OCI-LY7 (cell line): ENCODE results near the gene IL17REL. TPM values are rescaled to one million over a fixed set of nuclear protein-coding genes. Genes with fewer than 3 reads are reported as not detected.

Source experiments
- BruUV-seq: library from RNA; stranded (reverse); fragments of 400-500 nt; replicated peaks from 2 replicates; lab custom pipeline; 2021; lab: Mats Ljungman, UMichigan
- CTCF ChIA-PET: fragments of 300-600 bp; sonication (Branson Sonifier 250); formaldehyde crosslinking; loops from one replicate; lab custom pipeline; 2022; ENCODE audit warnings: antibody characterized with exemption; ENCODE audit not compliant: unreplicated experiment; lab: Charles Lee
- POLR2A ChIA-PET: fragments of 300-600 bp; sonication (Branson Sonifier 250); formaldehyde crosslinking; loops from one replicate; lab custom pipeline; 2022; ENCODE audit warnings: antibody characterized with exemption; lab: Charles Lee
- DNase-seq: peaks from one replicate; pipeline ENCODE4 v3.0.0-alpha.2; 2015; ENCODE audit warnings: low spot score
- H2AFZ ChIP-seq: fragments of 200-600 bp; sonication (generic), shearing (Covaris generic); 2 replicates; pipeline ENCODE4 v1.6.1; 2014; ENCODE audit warnings: mild to moderate bottlenecking, antibody characterized with exemption, low read length, moderate library complexity
- H3K27ac ChIP-seq: fragments of 200-600 bp; sonication (generic); 2 replicates; pipeline ENCODE4 v1.5.1; 2014; ENCODE audit warnings: mixed run types, low read depth, mild to moderate bottlenecking, moderate library complexity, low read length, inconsistent platforms; ENCODE audit not compliant: poor library complexity, severe bottlenecking
- H3K36me3 ChIP-seq: fragments of 200-600 bp; sonication (generic); 2 replicates; pipeline ENCODE4 v1.6.1; 2014; ENCODE audit warnings: mild to moderate bottlenecking, antibody characterized with exemption, low read length, moderate library complexity, mixed read lengths; ENCODE audit not compliant: insufficient read depth
- H3K4me1 ChIP-seq: fragments of 200-600 bp; sonication (generic); 2 replicates; pipeline ENCODE4 v1.5.1; 2014; ENCODE audit warnings: mild to moderate bottlenecking, low read length; ENCODE audit not compliant: insufficient read depth, poor library complexity, severe bottlenecking
- H3K4me2 ChIP-seq: fragments of 200-600 bp; sonication (generic); 2 replicates; pipeline ENCODE4 v1.6.1; 2014; ENCODE audit warnings: mild to moderate bottlenecking, low read length
- H3K4me3 ChIP-seq: fragments of 200-600 bp; sonication (generic); 2 replicates; pipeline ENCODE4 v1.5.1; 2014; ENCODE audit warnings: mild to moderate bottlenecking, low read depth, low read length; ENCODE audit not compliant: poor library complexity, severe bottlenecking
- H3K79me2 ChIP-seq: fragments of 200-600 bp; sonication (generic); 2 replicates; pipeline ENCODE4 v1.6.1; 2016; ENCODE audit warnings: low read depth, mild to moderate bottlenecking, low read length, moderate library complexity, mixed read lengths; ENCODE audit not compliant: insufficient read depth
- H3K9me2 ChIP-seq: fragments of 200-600 bp; sonication (generic); 2 replicates; pipeline ENCODE4 v1.6.1; 2016; ENCODE audit warnings: mild to moderate bottlenecking, low read length, mixed read lengths; ENCODE audit not compliant: insufficient read depth
- H3K9me3 ChIP-seq: fragments of 200-600 bp; sonication (generic); 2 replicates; pipeline ENCODE4 v1.6.1; 2014; ENCODE audit warnings: mild to moderate bottlenecking, mixed run types, low read length, mixed read lengths
- H4K20me1 ChIP-seq: fragments of 200-600 bp; sonication (generic); 2 replicates; pipeline ENCODE4 v1.6.1; 2014; ENCODE audit warnings: mild to moderate bottlenecking, antibody characterized with exemption, low read length, moderate library complexity, mixed read lengths; ENCODE audit not compliant: insufficient read depth
- CTCF ChIP-seq: fragments of 200-600 bp; sonication (generic); conservative IDR thresholded peaks from 2 replicates; pipeline ENCODE4 v1.5.1; 2014; ENCODE audit warnings: mild to moderate bottlenecking, antibody characterized with exemption, low read length, moderate library complexity, mixed read lengths
- EZH2phosphoT487 ChIP-seq: fragments of 200-600 bp; sonication (generic); IDR thresholded peaks from 2 replicates; pipeline ENCODE4 v1.6.1; 2018; ENCODE audit warnings: low read depth, borderline replicate concordance, mild to moderate bottlenecking, mixed run types, antibody characterized with exemption, low read length, moderate library complexity, mixed read lengths
- intact Hi-C: fragments of 100-400 bp; cut with micrococcal nuclease; formaldehyde crosslinking; loops from one replicate; pipeline ENCODE4 v1.10.0; 2022; ENCODE audit not compliant: unreplicated experiment
- total RNA-seq, 2 experiments: library from RNA; depleted of rRNA in 1 of 2; stranded (reverse); fragments of >200 nt in 1 of 2; shearing (Covaris generic) in 1 of 2; gene quantifications; 2 replicates each; pipeline ENCODE4 v1.2.3, GENCODE V29; 2014 to 2022

The IL17REL gene
- total RNA-seq, 2 experiments from 2014 or later, result 0.03 TPM; not detected in 1

- TF ChIP-seq CTCF (no peak), EZH2phosphoT487 (no peak)
- Histone ChIP-seq H3K4me2 (peak overlapping the region; percentile 76), H4K20me1 (0 out of 2 replicates have a peak, but pooled peaks cover 4% of the 10 kb centered on the region), H3K4me1 (peaks cover 56% of the 10 kb centered on the region), H3K27ac (no peak overlapping the region), H3K79me2 (peaks cover 32% of the 10 kb centered on the region; the same call in 1 of the 2 replicates), H2AFZ (no peak overlapping the region), H3K9me2 (no peaks in the 10 kb centered on the region), H3K9me3 (no peaks in the 10 kb centered on the region), H3K36me3 (peaks cover 45% of the 10 kb centered on the region), H3K4me3 (peak overlapping the region; percentile 98)
- intact Hi-C loops, result no loop called here
- DNase-seq, result no peak
- BruUV-seq, result TSS peak; percentile 88
- ChIA-PET CTCF (no interaction called here), POLR2A (no interaction called here)
Measured at GRCh38 chr22:49963647-49964026, 48.9 kb downstream of the IL17REL start.

- Histone ChIP-seq H3K36me3 (peaks cover 45% of the 10 kb centered on the region), H3K4me2 (peak overlapping the region; percentile 76), H3K4me1 (peaks cover 56% of the 10 kb centered on the region), H3K4me3 (peak overlapping the region; percentile 98), H3K9me3 (no peaks in the 10 kb centered on the region), H4K20me1 (0 out of 2 replicates have a peak, but pooled peaks cover 4% of the 10 kb centered on the region), H2AFZ (no peak overlapping the region), H3K27ac (peak overlapping the region; percentile 66), H3K79me2 (peaks cover 32% of the 10 kb centered on the region; the same call in 1 of the 2 replicates), H3K9me2 (no peaks in the 10 kb centered on the region)
- POLR2A ChIA-PET, result no interaction called here
- intact Hi-C loops, result no loop called here
- CTCF ChIA-PET, result no interaction called here
- TF ChIP-seq EZH2phosphoT487 (no peak), CTCF (no peak)
- no peak for DNase-seq
- BruUV-seq, result no TSS peak
Measured at GRCh38 chr22:49962751-49963646, 49.6 kb downstream of the IL17REL start.
